IMR-90 (cell line): ENCODE measurements around the gene MRPS18A. TPM values are rescaled to one million over a fixed set of nuclear protein-coding genes. Genes with fewer than 3 reads are reported as not detected.

Experiments
- ATAC-seq: fragments of 200-7000 bp; cut with Tn5 transposase; 2 replicates; pipeline ENCODE4 v1.9.1; 2020; ENCODE audit warnings: low read depth, mild to moderate bottlenecking, moderate library complexity
- BruUV-seq: library from RNA; stranded (reverse); fragments of 400-500 nt; replicated peaks from 2 replicates; lab custom pipeline; 2021; lab: Mats Ljungman, UMichigan
- CTCF ChIA-PET: fragments of 300-600 bp; formaldehyde crosslinking; extraction: SDS; loops from one replicate; lab custom pipeline; 2021; ENCODE audit warnings: antibody characterized with exemption; lab: Yijun Ruan, JAX
- POLR2A ChIA-PET: fragments of 300-600 bp; sonication (Branson Sonifier 250); formaldehyde crosslinking; loops from one replicate; lab custom pipeline; 2022; ENCODE audit warnings: antibody characterized with exemption; ENCODE audit not compliant: unreplicated experiment; lab: Charles Lee
- DNase-seq: peaks from one replicate; pipeline ENCODE4 v3.0.0; 2013
- H2AFZ ChIP-seq: replicated peaks from 2 replicates; pipeline ENCODE3; 2013; ENCODE audit warnings: low read length, mild to moderate bottlenecking; ENCODE audit not compliant: poor library complexity
- H2AK5ac ChIP-seq: 2 replicates; pipeline ENCODE4 v1.6.1; 2013; ENCODE audit warnings: low read depth, low read length, inconsistent platforms
- H2AK9ac ChIP-seq: replicated peaks from 2 replicates; pipeline ENCODE3; 2013; ENCODE audit warnings: mild to moderate bottlenecking, low read depth, low read length, moderate library complexity; ENCODE audit not compliant: poor library complexity
- H2BK120ac ChIP-seq: 2 replicates; pipeline ENCODE4 v1.6.1; 2013; ENCODE audit warnings: low read depth, low read length, inconsistent platforms
- H2BK15ac ChIP-seq: 3 replicates; pipeline ENCODE4 v1.6.1; 2013; ENCODE audit warnings: low read depth, low read length, inconsistent platforms
- H2BK20ac ChIP-seq: 2 replicates; pipeline ENCODE4 v1.6.1; 2013; ENCODE audit warnings: low read depth, mild to moderate bottlenecking, inconsistent platforms, low read length, moderate library complexity
- H2BK5ac ChIP-seq: 2 replicates; pipeline ENCODE4 v1.6.1; 2013; ENCODE audit warnings: mild to moderate bottlenecking, low read depth, low read length, inconsistent platforms; ENCODE audit not compliant: poor library complexity, severe bottlenecking
- H3K14ac ChIP-seq: replicated peaks from 2 replicates; pipeline ENCODE4 v1.6.1; 2013; ENCODE audit warnings: low read depth, low read length, inconsistent platforms
- H3K18ac ChIP-seq: 2 replicates; pipeline ENCODE4 v1.6.1; 2013; ENCODE audit warnings: low read depth, low read length, control low read depth
- H3K23ac ChIP-seq: 2 replicates; pipeline ENCODE4 v1.6.1; 2013; ENCODE audit warnings: low read depth, low read length, inconsistent platforms
- H3K27ac ChIP-seq: 2 replicates; pipeline ENCODE4 v1.5.1; 2013; ENCODE audit warnings: mild to moderate bottlenecking, control low read depth, low read length; ENCODE audit not compliant: insufficient read depth
- H3K27me3 ChIP-seq: 2 replicates; pipeline ENCODE4 v1.6.1; 2013; ENCODE audit warnings: low read length; ENCODE audit not compliant: control insufficient read depth, insufficient read depth
- H3K36me3 ChIP-seq: 2 replicates; pipeline ENCODE4 v1.6.1; 2013; ENCODE audit warnings: low read length, mixed read lengths; ENCODE audit not compliant: control insufficient read depth, insufficient read depth
- H3K4ac ChIP-seq: 2 replicates; pipeline ENCODE4 v1.6.1; 2013; ENCODE audit warnings: low read depth, low read length, inconsistent platforms
- H3K4me1 ChIP-seq: 2 replicates; pipeline ENCODE4 v1.6.1; 2013; ENCODE audit warnings: low read length, mixed read lengths; ENCODE audit not compliant: control insufficient read depth, insufficient read depth
- H3K4me2 ChIP-seq: 2 replicates; pipeline ENCODE4 v1.6.1; 2013; ENCODE audit warnings: low read depth, mild to moderate bottlenecking, control low read depth, low read length, moderate library complexity
- H3K4me3 ChIP-seq: 2 replicates; pipeline ENCODE4 v1.5.1; 2013; ENCODE audit warnings: low read depth, mild to moderate bottlenecking, control low read depth, low read length, moderate library complexity; ENCODE audit not compliant: insufficient read depth
- H3K56ac ChIP-seq: 2 replicates; pipeline ENCODE4 v1.6.1; 2013; ENCODE audit warnings: low read length, inconsistent platforms; ENCODE audit not compliant: insufficient read depth; ENCODE audit errors: extremely low read depth
- H3K79me1 ChIP-seq, 2 experiments: 2 replicates each; pipeline ENCODE4 v1.6.1; 2013; ENCODE audit warnings: low read length in 2 of 2, inconsistent platforms in 1 of 2, low read depth in 1 of 2
- H3K9ac ChIP-seq: 2 replicates; pipeline ENCODE4 v1.6.1; 2013; ENCODE audit warnings: low read depth, low read length, control low read depth
- H3K9me1 ChIP-seq: 2 replicates; pipeline ENCODE4 v1.6.1; 2013; ENCODE audit warnings: low read length, inconsistent platforms; ENCODE audit not compliant: insufficient read depth
- H3K9me3 ChIP-seq: 2 replicates; pipeline ENCODE4 v1.6.1; 2013; ENCODE audit warnings: low read length; ENCODE audit not compliant: control insufficient read depth, insufficient read depth
- H4K20me1 ChIP-seq: 2 replicates; pipeline ENCODE4 v1.6.1; 2013; ENCODE audit warnings: low read length, inconsistent platforms; ENCODE audit not compliant: insufficient read depth
- H4K5ac ChIP-seq: 2 replicates; pipeline ENCODE4 v1.6.1; 2013; ENCODE audit warnings: mild to moderate bottlenecking, low read depth, low read length, control low read depth
- H4K8ac ChIP-seq, 2 experiments: 2 replicates each; pipeline ENCODE4 v1.6.1; 2013; ENCODE audit warnings: low read depth in 2 of 2, low read length in 2 of 2, control low read depth in 1 of 2, inconsistent platforms in 1 of 2
- H4K91ac ChIP-seq: 2 replicates; pipeline ENCODE4 v1.6.1; 2013; ENCODE audit warnings: low read depth, low read length, inconsistent platforms; ENCODE audit not compliant: insufficient read depth
- CHD1 ChIP-seq: IDR thresholded peaks from 2 replicates; pipeline ENCODE4 v1.6.1; 2012; ENCODE audit warnings: low read depth, low read length, improper control_type of control experiment
- MAFK ChIP-seq: IDR thresholded peaks from 2 replicates; pipeline ENCODE4 v1.6.1; 2012; ENCODE audit warnings: low read depth, low read length, improper control_type of control experiment
- MAZ ChIP-seq: IDR thresholded peaks from 2 replicates; pipeline ENCODE4 v1.6.1; 2012; ENCODE audit warnings: low read depth, mild to moderate bottlenecking, low read length, improper control_type of control experiment, moderate library complexity, borderline replicate concordance
- MXI1 ChIP-seq: IDR thresholded peaks from 2 replicates; pipeline ENCODE4 v1.6.1; 2012; ENCODE audit warnings: low read depth, mild to moderate bottlenecking, low read length, moderate library complexity, borderline replicate concordance
- NFE2L2 ChIP-seq: fragments of 150-350 bp; IDR thresholded peaks from 2 replicates; pipeline ENCODE4 v1.6.1; 2016; ENCODE audit warnings: low read depth, mild to moderate bottlenecking, low read length
- POLR2A ChIP-seq: IDR thresholded peaks from 2 replicates; pipeline ENCODE4 v1.6.1; 2012; ENCODE audit warnings: mild to moderate bottlenecking, low read depth, low read length
- RAD21 ChIP-seq: IDR thresholded peaks from 2 replicates; pipeline ENCODE4 v1.6.1; 2012; ENCODE audit warnings: low read length, improper control_type of control experiment
- WGBS, 2 experiments: methylation state at CpG; one replicate each; pipeline versions ENCODE4 v1.1.5 to v1.1.7; 2013; ENCODE audit warnings: missing lambda C conversion rate in 2 of 2; ENCODE audit not compliant: insufficient read length in 1 of 2; ENCODE audit errors: extremely low coverage in 2 of 2; 5-methylcytosine and 5-hydroxymethylcytosine counted together
- dilution Hi-C: fragments of 300-500 bp; cut with HindIII; formaldehyde crosslinking; loops from one replicate; pipeline ENCODE4 v1.14.3; 2018; ENCODE audit warnings: low sequenced_read_pairs; ENCODE audit not compliant: unreplicated experiment
- in situ Hi-C: fragments of 300-500 bp; cut with MboI; formaldehyde crosslinking; loops from 3 replicates; pipeline ENCODE4 v1.14.3; 2019; ENCODE audit warnings: low sequenced_read_pairs, inconsistent platforms, mixed read lengths
- intact Hi-C: fragments of 100-400 bp; cut with micrococcal nuclease; formaldehyde crosslinking; loops from 2 replicates; pipeline ENCODE4 v1.10.0; 2022
- polyA plus RNA-seq, 3 experiments: library from polyadenylated mRNA; depleted of rRNA; stranded (reverse); fragments of >200 nt; gene quantifications; 2 replicates each; pipeline ENCODE4 v1.2.3, GENCODE V29; 2012; ENCODE audit warnings: low replicate concordance in 1 of 3
- total RNA-seq: library from RNA; depleted of rRNA; stranded (reverse); fragments of >200 nt; gene quantifications from 2 replicates; pipeline ENCODE4 v1.2.3, GENCODE V29; 2012
- TF ChIP-seq, protein P1 (sequence below): fragments of 150-350 bp; IDR thresholded peaks from 2 replicates; pipeline ENCODE4 v1.6.1; 2016; ENCODE audit warnings: low read depth, mild to moderate bottlenecking, low read length, moderate library complexity, borderline replicate concordance

Gene MRPS18A
- total and polyA plus RNA-seq, 2 of the 4 experiments (the other 2 are of a cell fraction): 47.0 to 56.6 TPM

DNA sequence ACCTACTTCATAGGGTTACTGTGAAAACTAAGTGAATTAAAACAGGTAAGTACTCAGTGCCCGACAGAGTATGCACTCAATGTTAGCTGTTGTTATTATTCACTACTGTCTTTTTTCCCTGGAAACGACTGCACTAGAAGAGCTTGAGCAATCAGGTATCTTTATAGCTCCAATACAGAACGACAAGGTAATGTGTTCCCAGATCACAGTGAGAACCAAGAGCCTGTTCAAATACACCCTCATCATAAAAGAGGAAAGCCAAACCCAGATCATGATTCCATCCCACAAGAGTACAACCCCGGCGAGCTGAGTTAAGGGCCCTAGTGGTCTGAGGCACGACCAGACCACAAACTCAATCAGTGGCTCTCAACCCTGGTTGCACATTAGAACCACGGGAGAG lies 9.8 kb downstream of the MRPS18A start:
- ChIA-PET CTCF (no interaction called here), POLR2A (no interaction called here)
- no TSS peak for BruUV-seq
- DNase-seq (no peak), ATAC-seq (no peak)
- in situ Hi-C loops: no loop called here
- Histone ChIP-seq H3K4ac (no peak overlapping the region), H4K20me1 (peaks cover 13% of the 10 kb centered on the region), H2BK120ac (no peak overlapping the region), H2BK15ac (no peak overlapping the region), H3K9me1 (0 out of 2 replicates have a peak, but pooled peaks cover 3% of the 10 kb centered on the region), H3K27ac (no peak overlapping the region), H3K56ac (no peak overlapping the region), H3K4me2 (no peak overlapping the region), H3K9ac (no peak overlapping the region), H2AK5ac (no peak overlapping the region), H4K91ac (no peak overlapping the region), H4K8ac (no peak overlapping the region), H3K14ac (no peak overlapping the region), H3K23ac (no peak overlapping the region), H3K4me1 (no peaks in the 10 kb centered on the region; the same call in 1 of the 2 replicates), H2AK9ac (no peak overlapping the region), H3K36me3 (peaks cover 69% of the 10 kb centered on the region), H2AFZ (no peak overlapping the region), H2BK5ac (no peak overlapping the region), H3K79me1 (peaks cover 37% of the 10 kb centered on the region in 2 experiments), H3K9me3 (no peaks in the 10 kb centered on the region), H3K27me3 (no peaks in the 10 kb centered on the region), H2BK20ac (no peak overlapping the region), H3K18ac (no peak overlapping the region), H4K5ac (no peak overlapping the region), H3K4me3 (no peak overlapping the region)
- TF ChIP-seq, protein P1, sequence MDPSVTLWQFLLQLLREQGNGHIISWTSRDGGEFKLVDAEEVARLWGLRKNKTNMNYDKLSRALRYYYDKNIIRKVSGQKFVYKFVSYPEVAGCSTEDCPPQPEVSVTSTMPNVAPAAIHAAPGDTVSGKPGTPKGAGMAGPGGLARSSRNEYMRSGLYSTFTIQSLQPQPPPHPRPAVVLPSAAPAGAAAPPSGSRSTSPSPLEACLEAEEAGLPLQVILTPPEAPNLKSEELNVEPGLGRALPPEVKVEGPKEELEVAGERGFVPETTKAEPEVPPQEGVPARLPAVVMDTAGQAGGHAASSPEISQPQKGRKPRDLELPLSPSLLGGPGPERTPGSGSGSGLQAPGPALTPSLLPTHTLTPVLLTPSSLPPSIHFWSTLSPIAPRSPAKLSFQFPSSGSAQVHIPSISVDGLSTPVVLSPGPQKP: no peak
- TF ChIP-seq CHD1 (no peak), POLR2A (no peak), MXI1 (no peak), NFE2L2 (no peak), MAZ (no peak), MAFK (no peak), RAD21 (no peak)
- WGBS, 2 experiments: 100% methylated on average over 1 of the region's 7 CpGs; no CpG with 5 or more reads in 1 of the 2 experiments
- dilution Hi-C loops: no loop called here
- intact Hi-C loops: no loop called here
